Keratinocyte (primary cell): ENCODE measurements around the gene TLR6.

Source experiments
- EZH2 ChIP-seq: IDR thresholded peaks from one replicate; pipeline ENCODE4 v1.6.1; 2012; ENCODE audit warnings: inconsistent platforms, mild to moderate bottlenecking, low read length, moderate library complexity
- TF ChIP-seq, protein P1 (sequence below), 3 experiments: IDR thresholded peaks in 1 of 3; conservative IDR thresholded peaks in 1 of 3; optimal IDR thresholded peaks in 1 of 3; 2 replicates in 2 of 3; 3 replicates in 1 of 3; pipeline versions ENCODE3 to v1.5.1; 2011; ENCODE audit warnings: low read length in 3 of 3, mild to moderate bottlenecking in 3 of 3, moderate library complexity in 2 of 3, control low read depth in 1 of 3, inconsistent platforms in 1 of 3; ENCODE audit not compliant: insufficient read depth in 2 of 3; ENCODE audit errors: extremely low read depth in 1 of 3

DNA sequence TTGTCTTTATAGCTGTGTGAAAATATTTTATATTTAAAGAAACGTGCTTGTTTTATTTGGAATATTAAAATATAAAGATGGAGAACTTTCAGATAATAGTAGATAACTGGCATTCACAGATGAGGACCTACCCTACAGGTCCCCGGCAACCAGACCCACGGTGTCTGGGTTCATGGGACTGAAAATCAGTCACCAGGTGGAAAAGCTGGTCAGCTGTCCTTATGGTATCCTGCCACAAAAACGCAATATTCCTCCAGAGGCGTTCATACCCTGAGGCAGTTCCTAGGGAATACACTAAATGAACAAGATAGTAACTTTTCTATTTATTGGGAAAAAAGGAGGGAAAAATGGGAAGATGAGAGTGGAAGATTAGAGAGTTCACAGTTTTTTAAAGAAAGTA lies 1.2 kb downstream of the TLR6 start:
- TF ChIP-seq, protein P1, sequence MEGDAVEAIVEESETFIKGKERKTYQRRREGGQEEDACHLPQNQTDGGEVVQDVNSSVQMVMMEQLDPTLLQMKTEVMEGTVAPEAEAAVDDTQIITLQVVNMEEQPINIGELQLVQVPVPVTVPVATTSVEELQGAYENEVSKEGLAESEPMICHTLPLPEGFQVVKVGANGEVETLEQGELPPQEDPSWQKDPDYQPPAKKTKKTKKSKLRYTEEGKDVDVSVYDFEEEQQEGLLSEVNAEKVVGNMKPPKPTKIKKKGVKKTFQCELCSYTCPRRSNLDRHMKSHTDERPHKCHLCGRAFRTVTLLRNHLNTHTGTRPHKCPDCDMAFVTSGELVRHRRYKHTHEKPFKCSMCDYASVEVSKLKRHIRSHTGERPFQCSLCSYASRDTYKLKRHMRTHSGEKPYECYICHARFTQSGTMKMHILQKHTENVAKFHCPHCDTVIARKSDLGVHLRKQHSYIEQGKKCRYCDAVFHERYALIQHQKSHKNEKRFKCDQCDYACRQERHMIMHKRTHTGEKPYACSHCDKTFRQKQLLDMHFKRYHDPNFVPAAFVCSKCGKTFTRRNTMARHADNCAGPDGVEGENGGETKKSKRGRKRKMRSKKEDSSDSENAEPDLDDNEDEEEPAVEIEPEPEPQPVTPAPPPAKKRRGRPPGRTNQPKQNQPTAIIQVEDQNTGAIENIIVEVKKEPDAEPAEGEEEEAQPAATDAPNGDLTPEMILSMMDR (optimal IDR thresholded peaks at IDR 0.05 in 1 of 3, IDR thresholded peaks at IDR 0.05 in 1 of 3, conservative IDR thresholded peaks at IDR 0.05 in 1 of 3; ENCODE audit: extremely low read depth in 1 of 3, insufficient read depth in 2 of 3, low read length in 3 of 3): no peak
- no peak for TF ChIP-seq EZH2
